Testis (tissue), 2 donors: ENCODE measurements around the gene NEURL1.

ENCODE experiments used
- CTCF ChIP-seq, 3 experiments: fragments of 450-650 bp in 2 of 3; fragments of 200-600 bp in 1 of 3; sonication (generic) in 1 of 3; IDR thresholded peaks; one replicate each; pipeline ENCODE4 v1.5.1; 2016 to 2019; ENCODE audit warnings: antibody characterized with exemption in 3 of 3, mild to moderate bottlenecking in 2 of 3, moderate library complexity in 1 of 3
- POLR2A ChIP-seq: fragments of 450-650 bp; IDR thresholded peaks from one replicate; pipeline ENCODE4 v1.6.1; 2017; ENCODE audit warnings: antibody characterized with exemption, mild to moderate bottlenecking, moderate library complexity

GRCh38 chr10:103547391-103547946, 54.0 kb downstream of the NEURL1 start:
- TF ChIP-seq CTCF (IDR thresholded peaks at IDR 0.05) (no peak), POLR2A (no peak)
